Astrocyte of the hippocampus (primary cell): ENCODE results near the gene NKX1-1.
A peak's percentile ranks its signal among the peaks of the same experiment; 100 is the strongest.

Source experiments
- DNase-seq: peaks from one replicate; pipeline ENCODE4 v3.0.0; 2011; ENCODE audit warnings: low read depth, low spot score

The NKX1-1 gene

GRCh38 chr4:1416948-1417260 lies 10.7 kb upstream of the NKX1-1 start:
- no peak for DNase-seq

- DNase-seq = no peak
Observed at GRCh38 chr4:1416051-1416947, 10.1 kb upstream of the NKX1-1 start.

- DNase-seq = no peak
Observed at GRCh38 chr4:1415681-1415981, 9.4 kb upstream of the NKX1-1 start.

DNA sequence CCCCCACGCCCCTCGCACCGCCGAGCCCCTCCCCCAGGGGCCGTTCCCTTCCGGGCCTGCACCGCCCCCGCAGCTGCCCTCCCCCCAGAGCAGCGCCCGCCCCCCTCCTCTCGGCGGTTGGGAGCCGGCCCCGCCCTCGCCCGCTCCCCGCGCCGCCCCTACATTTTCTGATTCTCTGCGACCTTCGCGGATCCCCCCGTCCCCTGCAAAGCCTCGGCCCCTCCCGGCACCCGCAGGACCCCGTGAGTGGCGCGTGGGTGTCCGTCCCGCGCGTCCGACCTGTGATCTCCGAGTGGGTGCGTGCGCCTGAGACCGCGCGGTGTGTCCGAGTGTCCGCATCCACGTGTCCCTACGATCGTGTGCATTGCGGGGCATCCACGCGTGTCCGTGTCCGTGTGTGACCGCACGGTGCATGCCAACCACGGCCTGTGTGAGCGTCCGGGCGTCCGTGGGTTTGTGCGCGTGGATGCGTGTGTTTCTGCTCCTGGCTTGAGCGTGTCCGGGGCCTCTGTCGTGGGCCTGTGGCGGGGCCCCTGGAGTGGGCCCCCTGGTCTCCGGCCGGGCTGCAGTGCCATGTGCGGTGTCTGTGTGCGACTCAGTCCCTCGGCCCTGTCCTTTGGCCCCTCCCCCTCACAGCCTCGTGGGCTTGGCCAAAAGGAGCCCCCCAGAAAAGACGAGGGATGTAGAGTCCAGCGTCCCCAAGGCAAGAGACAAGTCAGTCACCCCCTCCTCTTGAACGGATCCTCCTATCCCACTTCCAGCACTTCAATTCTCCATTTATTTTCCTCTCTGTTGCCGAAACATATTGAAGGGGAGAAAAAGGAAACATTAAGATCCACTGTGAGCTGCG lies 8.8 kb upstream of the NKX1-1 start:
- no peak for DNase-seq

GRCh38 chr4:1413687-1414479 lies 7.6 kb upstream of the NKX1-1 start:
- no peak for DNase-seq

GRCh38 chr4:1413204-1413663 lies 7.0 kb upstream of the NKX1-1 start:
- no peak for DNase-seq

GRCh38 chr4:1412376-1413203 lies 6.3 kb upstream of the NKX1-1 start:
- no peak for DNase-seq

- DNase-seq = no peak
Observed at GRCh38 chr4:1411436-1412375, 5.5 kb upstream of the NKX1-1 start.

DNA sequence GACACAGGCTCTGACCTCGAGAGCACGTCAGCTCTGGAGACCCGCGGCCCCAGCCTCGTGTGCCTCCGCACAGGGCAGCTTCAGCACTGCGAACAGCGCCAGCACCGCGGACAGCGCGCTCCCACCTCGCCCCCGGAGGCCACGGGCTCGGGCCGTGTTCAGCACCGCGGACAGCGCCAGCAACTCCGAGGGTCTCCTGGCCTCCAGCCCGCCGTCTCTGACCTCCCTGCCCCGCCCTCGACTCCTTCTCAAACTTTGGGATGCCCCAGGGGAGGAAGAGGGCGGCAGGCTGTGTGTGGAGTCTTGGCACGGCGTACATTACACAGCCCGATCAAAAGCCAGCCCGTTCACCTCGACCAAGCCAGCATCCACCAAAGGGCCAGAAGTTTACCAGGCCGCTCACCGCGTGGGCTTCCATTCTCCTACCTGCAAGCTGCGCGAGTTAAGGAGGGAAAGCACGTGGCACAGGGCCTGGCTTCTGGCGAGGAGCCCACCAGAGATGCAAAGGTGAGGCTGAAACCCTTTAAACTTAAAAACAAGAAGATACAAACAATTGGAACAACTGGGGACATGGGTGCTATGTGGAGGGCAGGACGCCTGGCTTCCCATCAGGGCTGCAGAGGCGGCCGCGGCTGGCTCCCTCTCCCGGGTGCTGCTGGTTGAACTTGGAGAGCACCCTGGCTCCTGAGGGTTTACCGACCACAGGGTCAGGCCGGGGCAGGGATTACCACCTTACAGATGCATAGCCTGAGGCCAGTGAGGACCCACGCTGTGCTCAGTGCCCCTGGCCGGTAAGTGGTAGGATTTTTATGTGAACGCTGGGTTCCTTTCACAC lies 4.5 kb upstream of the NKX1-1 start:
- DNase-seq = peak; percentile 79

DNA sequence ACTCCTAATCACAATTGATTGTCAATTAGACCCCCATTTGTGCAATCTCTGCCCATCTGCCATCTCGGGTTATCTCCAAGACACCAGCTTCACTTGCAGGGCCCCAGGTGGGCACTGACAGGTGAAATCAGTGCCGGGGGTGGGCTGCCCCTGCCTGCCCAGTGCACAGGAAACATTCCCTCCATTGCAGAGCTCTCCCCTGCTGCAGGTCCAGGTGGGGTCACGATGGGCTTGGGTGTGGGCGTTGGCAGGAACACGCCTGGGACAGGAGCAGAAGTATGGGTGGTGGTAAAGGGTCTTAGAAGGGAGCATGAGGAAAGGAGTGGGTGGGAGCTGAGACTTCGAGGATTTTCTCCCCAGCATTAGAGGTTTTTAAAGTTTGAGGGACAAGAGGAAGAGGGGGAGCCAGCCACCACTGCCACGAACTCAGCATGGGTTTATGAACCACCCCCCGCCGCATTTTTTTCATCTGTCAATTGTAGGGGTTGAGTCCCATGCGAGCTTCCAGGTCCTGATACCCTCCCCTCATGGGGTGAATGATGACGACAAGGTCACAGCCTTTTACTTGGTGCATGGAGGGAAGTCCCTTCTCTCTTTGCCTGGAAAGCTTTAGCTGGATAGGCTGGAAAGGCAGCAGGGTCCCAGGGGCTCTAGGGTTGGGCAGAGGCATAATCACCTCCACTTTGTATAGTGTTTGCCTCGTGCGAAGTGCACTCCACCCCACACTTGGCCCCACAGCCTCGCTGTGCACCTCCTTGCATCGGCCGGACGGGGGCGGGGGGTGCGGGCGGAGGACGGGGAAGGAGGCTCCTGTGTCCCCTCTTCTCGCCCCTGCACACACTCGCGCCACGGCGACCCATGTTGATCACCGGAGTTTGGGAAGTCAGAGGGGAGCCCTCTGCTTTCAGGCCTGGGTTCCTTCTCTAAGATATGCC lies 3.5 kb upstream of the NKX1-1 start:
- DNase-seq = no peak

- DNase-seq = no peak
Observed at GRCh38 chr4:1409079-1409478, 2.8 kb upstream of the NKX1-1 start.

DNA sequence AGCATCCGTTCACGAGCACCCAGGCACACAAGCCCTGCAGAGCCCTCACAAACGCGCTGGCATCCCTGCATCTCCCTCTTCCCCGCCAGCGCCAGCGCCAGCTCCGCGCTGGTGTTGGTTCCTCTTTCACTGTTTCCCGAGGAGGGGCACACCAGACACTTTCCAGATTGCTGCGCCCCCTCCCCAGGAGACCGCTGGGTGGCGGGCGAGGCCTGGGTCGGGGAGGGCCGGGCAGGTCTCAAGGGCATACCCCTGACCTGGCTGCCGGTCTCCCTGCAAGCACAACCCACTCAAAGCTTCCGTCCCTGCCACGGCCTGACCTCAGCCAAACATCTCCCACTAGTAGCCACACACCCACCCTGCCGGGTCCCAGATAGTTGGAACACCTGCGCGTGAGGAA lies 2.2 kb upstream of the NKX1-1 start:
- no peak for DNase-seq

GRCh38 chr4:1407657-1408333 lies 1.6 kb upstream of the NKX1-1 start:
- DNase-seq = no peak

DNA sequence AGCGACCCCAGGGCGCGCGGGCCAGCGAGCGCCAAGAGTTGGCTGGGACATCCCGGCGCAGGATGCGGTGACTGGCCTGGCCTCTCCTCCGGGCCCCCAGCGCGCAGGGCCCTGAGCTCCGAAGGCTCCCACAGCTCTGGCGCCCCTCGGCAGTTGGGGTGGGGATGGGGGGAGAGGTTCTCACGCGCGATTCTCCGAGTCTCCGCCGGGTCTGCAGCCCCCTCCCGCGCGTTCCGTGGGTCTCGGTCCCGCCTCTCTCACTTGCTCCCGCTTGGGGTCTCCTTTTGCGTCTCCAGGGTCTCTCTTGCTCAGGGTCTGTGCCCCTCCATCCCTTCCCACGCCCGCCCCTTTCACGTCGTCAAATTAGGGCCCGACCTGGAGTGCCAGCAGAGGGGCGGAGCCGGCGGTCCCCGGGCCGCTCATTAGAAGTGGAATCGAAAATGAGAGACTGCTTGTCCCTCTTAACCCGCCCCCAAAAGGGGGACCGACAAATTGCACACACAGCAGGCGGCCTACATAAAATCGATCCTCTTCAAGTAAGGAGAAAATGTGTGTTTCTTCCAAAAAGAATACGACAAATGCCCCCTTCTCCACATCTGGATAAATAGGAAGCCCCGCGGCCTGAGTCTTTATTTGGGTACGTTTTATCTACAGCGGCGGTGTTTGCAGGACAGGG lies 877 bp upstream of the NKX1-1 start:
- DNase-seq = peak; percentile 8

DNA sequence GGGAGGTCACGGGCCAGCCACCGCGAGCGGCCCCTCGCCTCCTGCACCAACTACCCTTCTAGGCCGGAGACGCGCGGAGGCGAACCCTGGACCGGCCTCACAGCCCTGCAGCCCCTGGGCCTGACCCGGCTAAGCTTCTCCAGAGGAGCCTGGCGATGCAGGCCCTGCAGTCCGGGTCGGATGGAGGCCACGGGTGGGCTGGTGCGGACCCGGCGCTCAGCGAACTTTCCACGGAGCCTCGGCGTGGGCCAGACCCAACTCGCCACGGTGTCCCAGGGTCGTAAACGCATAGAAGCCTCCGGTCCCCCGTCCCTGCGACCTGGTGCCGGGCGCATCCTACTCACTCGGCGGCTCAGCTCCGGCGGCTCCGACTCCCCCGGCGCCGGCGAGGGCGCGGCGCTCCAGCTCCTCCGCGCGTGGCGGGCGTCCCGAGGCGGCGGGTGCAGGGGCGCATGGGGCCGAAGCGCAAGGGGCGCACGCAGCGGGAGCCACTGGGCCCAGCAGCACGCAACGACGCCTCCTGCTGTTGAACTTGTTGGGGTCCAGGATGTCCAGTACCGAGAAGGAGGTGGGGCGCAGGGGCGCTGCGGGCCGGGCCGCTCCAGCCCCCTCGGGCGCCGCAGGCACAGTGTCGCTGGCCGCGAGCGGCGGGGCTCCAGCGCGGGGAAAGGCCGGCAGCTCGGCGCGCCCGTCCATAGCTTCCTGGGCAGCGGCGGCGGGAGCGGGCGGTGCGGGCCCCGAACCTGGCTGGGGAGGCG lies 427 bp downstream of the NKX1-1 start:
- DNase-seq = peak; percentile 19

- DNase-seq = no peak
Observed at GRCh38 chr4:1405254-1405635, 997 bp downstream of the NKX1-1 start.
